CD4-positive, alpha-beta T cell treated with Interleukin-4 for 1 hour (primary cell): ENCODE results near the gene ADORA2A.
"Not testable (repeated sequence)": the region's sequence is repeated elsewhere in the genome, so short reads cannot be mapped to it uniquely, and the experiment has no call there.

Experiments
- DNase-seq, 2 donors: peaks; one replicate each; pipeline ENCODE4 v3.0.0-alpha.2; 2020 to 2022

ADORA2A gene

GRCh38 chr22:24455751-24456426 lies 28.5 kb downstream of the ADORA2A start:
- DNase-seq = no peak

GRCh38 chr22:24457894-24458420 lies 30.6 kb downstream of the ADORA2A start:
- DNase-seq = no peak

- DNase-seq = no peak
Observed at GRCh38 chr22:24459911-24460310, 32.5 kb downstream of the ADORA2A start.

- DNase-seq = no peak
Observed at GRCh38 chr22:24460418-24461089, 33.2 kb downstream of the ADORA2A start.

- DNase-seq = peak in 1 of 2 donors; percentile 20
Observed at GRCh38 chr22:24463071-24463760, 35.8 kb downstream of the ADORA2A start.

GRCh38 chr22:24465566-24465965 lies 38.2 kb downstream of the ADORA2A start:
- DNase-seq = no peak

- no peak for DNase-seq
Observed at GRCh38 chr22:24465975-24466374, 38.6 kb downstream of the ADORA2A start.

- no peak for DNase-seq
Observed at GRCh38 chr22:24466716-24467328, 39.4 kb downstream of the ADORA2A start.

- DNase-seq = no peak
Observed at GRCh38 chr22:24467340-24467739, 39.9 kb downstream of the ADORA2A start.

GRCh38 chr22:24471570-24471969 lies 44.2 kb downstream of the ADORA2A start:
- DNase-seq = no peak

GRCh38 chr22:24473284-24473683 lies 45.9 kb downstream of the ADORA2A start:
- DNase-seq = no peak

- no peak for DNase-seq
Observed at GRCh38 chr22:24474221-24474620, 46.8 kb downstream of the ADORA2A start.

GRCh38 chr22:24474649-24475255 lies 47.4 kb downstream of the ADORA2A start:
- DNase-seq = no peak

- DNase-seq = no peak
Observed at GRCh38 chr22:24481641-24482040, 54.2 kb downstream of the ADORA2A start.

- DNase-seq = no peak
Observed at GRCh38 chr22:24482575-24482974, 55.2 kb downstream of the ADORA2A start.

GRCh38 chr22:24482998-24483397 lies 55.6 kb downstream of the ADORA2A start:
- no peak for DNase-seq

- DNase-seq = no peak
Observed at GRCh38 chr22:24483976-24484545, 56.7 kb downstream of the ADORA2A start.

GRCh38 chr22:24485170-24485569 lies 57.8 kb downstream of the ADORA2A start:
- DNase-seq = no peak

GRCh38 chr22:24485608-24486007 lies 58.2 kb downstream of the ADORA2A start:
- DNase-seq = peak; percentile 30 to 49

- no peak for DNase-seq
Observed at GRCh38 chr22:24486501-24486921, 59.1 kb downstream of the ADORA2A start.

- DNase-seq = no peak
Observed at GRCh38 chr22:24489011-24489410, 61.6 kb downstream of the ADORA2A start.

GRCh38 chr22:24489434-24489833 lies 62.0 kb downstream of the ADORA2A start:
- not testable (repeated sequence) for DNase-seq
